CD4-positive, alpha-beta memory T cell (primary cell): ENCODE results near the gene KIRREL2. TPM values are rescaled to one million over a fixed set of nuclear protein-coding genes. Genes with fewer than 3 reads are reported as not detected.
A peak's percentile ranks its signal among the peaks of the same experiment; 100 is the strongest.

Experiments used
- CTCF ChIA-PET: fragments of 350-600 bp; sonication (Branson Sonifier 250); formaldehyde crosslinking; loops from one replicate; lab custom pipeline; 2021; ENCODE audit warnings: inconsistent platforms; ENCODE audit not compliant: partially characterized antibody; lab: Charles Lee
- POLR2A ChIA-PET: fragments of 350-600 bp; sonication (Branson Sonifier 250); formaldehyde crosslinking; loops from one replicate; lab custom pipeline; 2021; ENCODE audit not compliant: partially characterized antibody; lab: Charles Lee
- DNase-seq, 5 donors: peaks; one replicate each; pipeline versions ENCODE4 v3.0.0 to v3.0.0-alpha.2; 2020 to 2022; ENCODE audit warnings: mixed read lengths in 1 of 5
- H3K27ac ChIP-seq: one replicate; pipeline ENCODE4 v1.7.0; 2013; ENCODE audit warnings: low read depth, low read length
- H3K27me3 ChIP-seq: 2 replicates; pipeline ENCODE4 v1.7.0; 2013; ENCODE audit warnings: mild to moderate bottlenecking, low read length, moderate library complexity; ENCODE audit not compliant: insufficient read depth
- H3K36me3 ChIP-seq: 2 replicates; pipeline ENCODE4 v1.7.0; 2013; ENCODE audit warnings: mild to moderate bottlenecking, low read length, moderate library complexity; ENCODE audit not compliant: insufficient read depth
- H3K4me1 ChIP-seq: 2 replicates; pipeline ENCODE4 v1.7.0; 2013; ENCODE audit warnings: mild to moderate bottlenecking, low read length, moderate library complexity; ENCODE audit not compliant: insufficient read depth
- H3K4me3 ChIP-seq, 2 donors: one replicate each; pipeline ENCODE4 v1.7.0; 2013; ENCODE audit warnings: low read length in 2 of 2, mild to moderate bottlenecking in 1 of 2
- H3K9me3 ChIP-seq, 2 donors: one replicate each; pipeline ENCODE4 v1.7.0; 2013; ENCODE audit warnings: low read length in 2 of 2, control low read depth in 1 of 2; ENCODE audit not compliant: control insufficient read depth in 1 of 2
- H3K27ac Mint-ChIP-seq, 7 donors: one replicate each; pipeline ENCODE4 v1.8.0; 2020 to 2021; ENCODE audit warnings: mixed read lengths in 7 of 7, mild to moderate bottlenecking in 6 of 7, inconsistent platforms in 3 of 7, moderate library complexity in 3 of 7
- H3K27me3 Mint-ChIP-seq, 2 donors: one replicate each; pipeline ENCODE4 v1.8.0; 2020 to 2021; ENCODE audit warnings: mixed read lengths in 2 of 2
- H3K36me3 Mint-ChIP-seq, 2 donors: one replicate each; pipeline ENCODE4 v1.8.0; 2020 to 2021; ENCODE audit warnings: mixed read lengths in 2 of 2, inconsistent platforms in 1 of 2, mild to moderate bottlenecking in 1 of 2
- H3K4me1 Mint-ChIP-seq, 4 donors: one replicate each; pipeline ENCODE4 v1.8.0; 2020 to 2021; ENCODE audit warnings: mixed read lengths in 4 of 4, mild to moderate bottlenecking in 1 of 4
- H3K4me3 Mint-ChIP-seq, 8 donors: one replicate each; pipeline ENCODE4 v1.8.0; 2020 to 2021; ENCODE audit warnings: mixed read lengths in 8 of 8, mild to moderate bottlenecking in 7 of 8, moderate library complexity in 6 of 8, inconsistent platforms in 3 of 8
- H3K9me3 Mint-ChIP-seq, 8 donors: one replicate each; pipeline ENCODE4 v1.8.0; 2020 to 2021; ENCODE audit warnings: mixed read lengths in 8 of 8, mild to moderate bottlenecking in 5 of 8, inconsistent platforms in 3 of 8, moderate library complexity in 1 of 8
- intact Hi-C: fragments of 100-400 bp; cut with micrococcal nuclease; formaldehyde crosslinking; loops from one replicate; pipeline ENCODE4 v1.15.1; 2023
- polyA plus RNA-seq, 2 donors: library from polyadenylated mRNA; unstranded; fragments of 300-500 nt; fragmentation: Illumina TruSeq; gene quantifications; one replicate each; pipeline ENCODE4 v1.2.3, GENCODE V29; 2021
- total RNA-seq, 2 experiments: library from RNA; stranded (reverse); gene quantifications; one replicate each; pipeline ENCODE4 v1.2.3, GENCODE V29; 2021

The KIRREL2 gene
- total and polyA plus RNA-seq, 4 experiments from 2014 or later: 0.08 TPM; not detected in 3

- Histone ChIP-seq H3K4me3 (no peak overlapping the region), H3K27ac (no peak overlapping the region), H3K36me3 (peaks cover 3% of the 10 kb centered on the region), H3K4me1 (peaks cover 13% of the 10 kb centered on the region), H3K9me3 (no peaks in the 10 kb centered on the region), H3K27me3 (peaks cover 14% of the 10 kb centered on the region)
- ChIA-PET POLR2A (interaction anchor here (0.7 to 6.2 kb wide), 9 partner anchors 12 to 77 kb away, joined by 3 to 89 read pairs (median 10); partner anchors contain the start of genes APLP1, HCST and NFKBID), CTCF (interaction anchor here (0.8 to 5.7 kb wide), 17 partner anchors 9 to 288 kb away, joined by 3 to 125 read pairs (median 5); partner anchors contain the start of gene THAP8)
- Mint-ChIP-seq H3K36me3 (peaks cover 6 to 11% of the 10 kb centered on the region in 2 donors), H3K9me3 (no peaks in the 10 kb centered on the region), H3K4me3 (no peak overlapping the region), H3K27ac (peak overlapping the region in 2 of 7 donors; percentile 57 to 72), H3K4me1 (peaks cover 8 to 19% (median 9%) of the 10 kb centered on the region in 4 donors), H3K27me3 (peaks cover 7 to 15% of the 10 kb centered on the region in 2 donors)
- DNase-seq: peak; percentile 71 to 75 (median 72)
- intact Hi-C loops: loop anchor here (1.0 to 5.0 kb wide), 4 partner anchors 21 to 290 kb away; no protein-coding TSS in a partner anchor
These were observed 25.6 kb downstream of the KIRREL2 start for GRCh38 chr19:35882114-35882832.

- H3K4me1 ChIP-seq: peaks cover 13% of the 10 kb centered on the region
- no peak overlapping the region for H3K4me3 Mint-ChIP-seq
- peaks cover 20 to 22% of the 10 kb centered on the region in 2 donors for H3K36me3 Mint-ChIP-seq
- H3K36me3 ChIP-seq: peaks cover 15% of the 10 kb centered on the region
- H3K4me1 Mint-ChIP-seq: peaks cover 8 to 22% (median 12%) of the 10 kb centered on the region in 4 donors
- ChIA-PET POLR2A (interaction anchor here (1.2 to 6.2 kb wide), 6 partner anchors 9 to 75 kb away, joined by 3 to 89 read pairs (median 12); partner anchors contain the start of gene NFKBID), CTCF (interaction anchor here (0.6 to 5.7 kb wide), 11 partner anchors 8 to 191 kb away, joined by 3 to 125 read pairs (median 3); no protein-coding TSS in a partner anchor)
- peaks cover 13% of the 10 kb centered on the region for H3K27me3 ChIP-seq
- intact Hi-C loops: loop anchor here (5.0 kb wide), 1 partner anchor 288 kb away; no protein-coding TSS in a partner anchor
- H3K27ac ChIP-seq: no peak overlapping the region
- no peaks in the 10 kb centered on the region for H3K9me3 ChIP-seq
- no peak overlapping the region for H3K4me3 ChIP-seq
- H3K9me3 Mint-ChIP-seq: no peaks in the 10 kb centered on the region
- no peak for DNase-seq
- H3K27ac Mint-ChIP-seq: peak overlapping the region in 4 of 7 donors; percentile 27 to 78 (median 70)
- peaks cover 5 to 7% of the 10 kb centered on the region in 2 donors for H3K27me3 Mint-ChIP-seq
These were observed 27.2 kb downstream of the KIRREL2 start for GRCh38 chr19:35883882-35884281.

GRCh38 chr19:35885225-35885738 lies 28.6 kb downstream of the KIRREL2 start:
- Histone ChIP-seq H3K27ac (no peak overlapping the region), H3K4me3 (no peak overlapping the region), H3K36me3 (peaks cover 29% of the 10 kb centered on the region), H3K27me3 (no peaks in the 10 kb centered on the region), H3K4me1 (peaks cover 4% of the 10 kb centered on the region), H3K9me3 (no peaks in the 10 kb centered on the region)
- H3K9me3 Mint-ChIP-seq: no peaks in the 10 kb centered on the region
- peaks cover 8 to 17% (median 10%) of the 10 kb centered on the region in 4 donors for H3K4me1 Mint-ChIP-seq
- no peak for DNase-seq
- H3K4me3 Mint-ChIP-seq: no peak overlapping the region
- no peaks in the 10 kb centered on the region for H3K27me3 Mint-ChIP-seq
- ChIA-PET POLR2A (interaction anchor here (0.6 to 6.2 kb wide), 4 partner anchors 12 to 117 kb away, joined by 3 to 89 read pairs (median 16); partner anchors contain the start of gene NFKBID), CTCF (interaction anchor here (0.9 to 1.3 kb wide), 2 partner anchors 45 to 47 kb away, joined by 3 to 4 read pairs; no protein-coding TSS in a partner anchor)
- H3K36me3 Mint-ChIP-seq: peaks cover 28 to 29% of the 10 kb centered on the region in 2 donors
- intact Hi-C loops: no loop called here
- peak overlapping the region in 3 of 7 donors; percentile 16 to 66 (median 24) for H3K27ac Mint-ChIP-seq

- Mint-ChIP-seq H3K4me1 (peaks cover 9 to 19% (median 10%) of the 10 kb centered on the region in 4 donors), H3K9me3 (no peaks in the 10 kb centered on the region), H3K36me3 (peaks cover 30 to 33% of the 10 kb centered on the region in 2 donors), H3K27ac (peak overlapping the region in 2 of 7 donors; percentile 16 to 18), H3K4me3 (no peak overlapping the region), H3K27me3 (no peaks in the 10 kb centered on the region)
- no peak for DNase-seq
- Histone ChIP-seq H3K9me3 (no peaks in the 10 kb centered on the region), H3K4me1 (peaks cover 4% of the 10 kb centered on the region), H3K27me3 (no peaks in the 10 kb centered on the region), H3K4me3 (no peak overlapping the region), H3K27ac (no peak overlapping the region), H3K36me3 (peaks cover 35% of the 10 kb centered on the region)
- ChIA-PET POLR2A (interaction anchor here (0.6 to 6.2 kb wide), 2 partner anchors 46 to 116 kb away, joined by 3 to 89 read pairs; no protein-coding TSS in a partner anchor), CTCF (interaction anchor here (0.9 to 1.3 kb wide), 2 partner anchors 44 to 47 kb away, joined by 3 to 4 read pairs; no protein-coding TSS in a partner anchor)
- intact Hi-C loops: no loop called here
These were observed 29.2 kb downstream of the KIRREL2 start for GRCh38 chr19:35885904-35886303.

GRCh38 chr19:35887197-35887596 lies 30.5 kb downstream of the KIRREL2 start:
- DNase-seq: no peak
- Histone ChIP-seq H3K9me3 (no peaks in the 10 kb centered on the region), H3K27ac (no peak overlapping the region), H3K4me1 (peaks cover 3% of the 10 kb centered on the region), H3K27me3 (no peaks in the 10 kb centered on the region), H3K36me3 (peaks cover 38% of the 10 kb centered on the region), H3K4me3 (no peak overlapping the region)
- H3K27ac Mint-ChIP-seq: peak overlapping the region in 3 of 7 donors; percentile 7 to 74 (median 53)
- H3K9me3 Mint-ChIP-seq: no peaks in the 10 kb centered on the region
- H3K4me1 Mint-ChIP-seq: peaks cover 8 to 19% (median 9%) of the 10 kb centered on the region in 4 donors
- ChIA-PET CTCF (interaction anchor here (0.7 kb wide), 1 partner anchor 486 kb away, joined by 3 read pairs; no protein-coding TSS in a partner anchor), POLR2A (interaction anchor here (0.9 kb wide), 1 partner anchor 11 kb away, joined by 3 read pairs; no protein-coding TSS in a partner anchor)
- no peaks in the 10 kb centered on the region for H3K27me3 Mint-ChIP-seq
- H3K36me3 Mint-ChIP-seq: peaks cover 32 to 37% of the 10 kb centered on the region in 2 donors
- intact Hi-C loops: no loop called here
- H3K4me3 Mint-ChIP-seq: no peak overlapping the region

GRCh38 chr19:35888398-35888797 lies 31.7 kb downstream of the KIRREL2 start:
- H3K9me3 Mint-ChIP-seq: no peaks in the 10 kb centered on the region
- H3K27ac Mint-ChIP-seq: peak overlapping the region in 5 of 7 donors; percentile 47 to 89 (median 68)
- DNase-seq: no peak
- peaks cover 5 to 18% (median 8%) of the 10 kb centered on the region in 4 donors for H3K4me1 Mint-ChIP-seq
- H3K4me1 ChIP-seq: peaks cover 4% of the 10 kb centered on the region
- H3K27me3 ChIP-seq: no peaks in the 10 kb centered on the region
- no peak overlapping the region for H3K4me3 ChIP-seq
- H3K9me3 ChIP-seq: no peaks in the 10 kb centered on the region
- no peak overlapping the region for H3K4me3 Mint-ChIP-seq
- CTCF ChIA-PET: interaction anchor here (0.7 kb wide), 1 partner anchor 59 kb away, joined by 3 read pairs; no protein-coding TSS in a partner anchor
- no peak overlapping the region for H3K27ac ChIP-seq
- H3K36me3 Mint-ChIP-seq: peaks cover 43 to 47% of the 10 kb centered on the region in 2 donors
- POLR2A ChIA-PET: interaction anchor here (0.9 kb wide), 1 partner anchor 10 kb away, joined by 3 read pairs; no protein-coding TSS in a partner anchor
- H3K36me3 ChIP-seq: peaks cover 47% of the 10 kb centered on the region
- H3K27me3 Mint-ChIP-seq: no peaks in the 10 kb centered on the region
- intact Hi-C loops: no loop called here
